GM12874 (cell line): Measurements from ENCODE around the gene ZNG1A.
"Not testable (repeated sequence)": the region's sequence is repeated elsewhere in the genome, so short reads cannot be mapped to it uniquely, and the experiment has no call there.

ENCODE experiments used
- CTCF ChIP-seq: IDR thresholded peaks from 2 replicates; pipeline ENCODE4 v1.5.1; 2011; ENCODE audit warnings: low read depth, mild to moderate bottlenecking, control low read depth, low read length, moderate library complexity; ENCODE audit not compliant: insufficient read depth

The ZNG1A gene

GRCh38 chr9:211036-211435, 32.2 kb upstream of the ZNG1A start:
- TF ChIP-seq CTCF: no peak

GRCh38 chr9:209143-209758, 30.4 kb upstream of the ZNG1A start:
- no peak for TF ChIP-seq CTCF

GRCh38 chr9:206481-206880, 27.6 kb upstream of the ZNG1A start:
- TF ChIP-seq CTCF: no peak

GRCh38 chr9:117995-118467, 60.8 kb downstream of the ZNG1A start, which contains the start of gene FOXD4:
Gene FOXD4, minus strand, starts transcription at chr9:118417. Its CDS starts 298 bp downstream, at chr9:118119.
- not testable (repeated sequence) for TF ChIP-seq CTCF
